Measurements from ENCODE around the gene NUP133. TPM values are rescaled to one million over a fixed set of nuclear protein-coding genes. Genes with fewer than 3 reads are reported as not detected.

Gene NUP133
- total RNA-seq, 1 donor from 2014 or later: 23.4 TPM

DNA sequence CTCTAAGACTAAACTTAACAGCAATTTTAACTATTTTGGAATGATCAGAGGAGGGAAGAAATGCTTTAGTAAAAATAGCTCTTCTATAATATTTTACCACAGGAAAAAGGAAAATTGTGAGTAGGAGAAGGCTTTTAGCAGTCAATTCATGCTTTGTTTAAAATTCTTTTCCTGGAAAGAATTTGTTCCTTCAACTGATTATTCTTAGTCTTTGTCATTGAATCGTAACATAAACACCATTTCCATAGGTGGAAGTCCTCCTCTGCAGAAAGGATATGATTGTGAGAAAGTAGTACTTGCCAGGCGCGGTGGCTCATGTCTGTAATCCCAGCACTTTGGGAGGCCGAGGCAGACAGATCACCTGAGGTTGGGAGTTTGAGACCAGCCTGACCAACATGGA lies 62.3 kb downstream of the NUP133 start:
- FAIRE-seq: no peak
- Histone ChIP-seq H3K4me3 (ENCODE audit: low read depth, low read length) (no peak overlapping the region), H3K36me3 (ENCODE audit: control insufficient read depth, insufficient read depth, low read length) (no peaks in the 10 kb centered on the region), H3K27me3 (ENCODE audit: control insufficient read depth, insufficient read depth, low read length) (no peaks in the 10 kb centered on the region)
- TF ChIP-seq, protein P1, sequence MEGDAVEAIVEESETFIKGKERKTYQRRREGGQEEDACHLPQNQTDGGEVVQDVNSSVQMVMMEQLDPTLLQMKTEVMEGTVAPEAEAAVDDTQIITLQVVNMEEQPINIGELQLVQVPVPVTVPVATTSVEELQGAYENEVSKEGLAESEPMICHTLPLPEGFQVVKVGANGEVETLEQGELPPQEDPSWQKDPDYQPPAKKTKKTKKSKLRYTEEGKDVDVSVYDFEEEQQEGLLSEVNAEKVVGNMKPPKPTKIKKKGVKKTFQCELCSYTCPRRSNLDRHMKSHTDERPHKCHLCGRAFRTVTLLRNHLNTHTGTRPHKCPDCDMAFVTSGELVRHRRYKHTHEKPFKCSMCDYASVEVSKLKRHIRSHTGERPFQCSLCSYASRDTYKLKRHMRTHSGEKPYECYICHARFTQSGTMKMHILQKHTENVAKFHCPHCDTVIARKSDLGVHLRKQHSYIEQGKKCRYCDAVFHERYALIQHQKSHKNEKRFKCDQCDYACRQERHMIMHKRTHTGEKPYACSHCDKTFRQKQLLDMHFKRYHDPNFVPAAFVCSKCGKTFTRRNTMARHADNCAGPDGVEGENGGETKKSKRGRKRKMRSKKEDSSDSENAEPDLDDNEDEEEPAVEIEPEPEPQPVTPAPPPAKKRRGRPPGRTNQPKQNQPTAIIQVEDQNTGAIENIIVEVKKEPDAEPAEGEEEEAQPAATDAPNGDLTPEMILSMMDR (IDR thresholded peaks at IDR 0.05; ENCODE audit: insufficient read depth, low read length, severe bottlenecking): no peak
- no peak for DNase-seq (ENCODE audit: low read depth)

DNA sequence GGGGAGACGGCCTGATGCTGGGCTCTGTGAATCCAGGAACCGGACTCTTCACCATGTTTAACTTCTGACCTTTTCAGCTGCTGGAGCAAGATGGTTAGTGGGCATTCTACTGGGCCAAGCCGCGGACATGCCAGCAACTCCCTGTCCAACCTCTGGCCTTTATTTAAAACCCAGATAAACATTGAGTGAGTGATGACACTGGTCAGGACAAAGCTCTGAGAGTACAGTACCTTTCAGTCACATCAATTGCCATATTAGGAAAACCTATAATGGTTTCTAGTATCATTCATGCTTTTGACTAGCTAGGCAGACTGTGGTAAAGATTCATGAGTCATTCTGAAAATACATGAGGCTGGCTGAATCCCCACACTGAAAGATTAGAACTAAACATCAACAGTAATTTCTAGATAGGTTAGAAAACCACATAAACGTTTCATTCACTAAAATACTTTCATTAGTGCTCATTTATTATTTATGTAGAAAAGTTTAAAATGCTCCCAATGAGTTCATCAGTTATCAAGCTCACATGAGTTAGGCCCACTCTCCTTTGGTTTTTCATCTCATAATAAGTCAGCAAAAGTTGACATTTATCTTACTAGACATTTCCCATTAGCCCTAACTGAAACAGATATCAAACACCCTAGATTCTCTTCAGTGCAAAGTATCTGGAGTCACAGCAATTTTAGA lies 67.1 kb downstream of the NUP133 start:
- no peak overlapping the region for H3K4me3 ChIP-seq (ENCODE audit: low read depth, low read length)
- DNase-seq (ENCODE audit: low read depth): peak; percentile 51
- no peaks in the 10 kb centered on the region for H3K27me3 ChIP-seq (ENCODE audit: control insufficient read depth, insufficient read depth, low read length)
- FAIRE-seq: no peak
- TF ChIP-seq, protein P1 (IDR thresholded peaks at IDR 0.05; ENCODE audit: insufficient read depth, low read length, severe bottlenecking): no peak
- peaks cover 2% of the 10 kb centered on the region for H3K36me3 ChIP-seq (ENCODE audit: control insufficient read depth, insufficient read depth, low read length)

DNA sequence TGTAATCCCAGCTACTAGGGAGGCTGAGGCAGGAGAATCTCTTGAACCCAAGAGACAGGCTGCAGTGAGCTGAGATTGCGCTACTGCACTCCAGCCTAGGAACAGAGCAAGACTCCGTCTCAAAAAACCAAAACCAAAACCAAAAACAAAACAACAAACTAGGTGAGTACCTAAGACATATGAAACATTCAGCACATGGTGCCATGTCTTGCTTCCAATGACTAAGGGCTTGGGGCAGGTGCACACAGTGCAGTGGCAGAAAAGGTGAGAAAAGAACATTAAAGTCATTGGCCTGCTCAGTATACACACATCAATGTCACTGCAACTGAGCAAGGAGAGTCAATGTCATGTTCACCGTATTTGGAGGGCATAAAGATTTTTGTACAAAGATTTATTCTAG lies 70.1 kb downstream of the NUP133 start:
- no peak for DNase-seq (ENCODE audit: low read depth)
- Histone ChIP-seq H3K36me3 (ENCODE audit: control insufficient read depth, insufficient read depth, low read length) (peaks cover 2% of the 10 kb centered on the region), H3K27me3 (ENCODE audit: control insufficient read depth, insufficient read depth, low read length) (peaks cover 25% of the 10 kb centered on the region), H3K4me3 (ENCODE audit: low read depth, low read length) (no peak overlapping the region)
- TF ChIP-seq, protein P1 (IDR thresholded peaks at IDR 0.05; ENCODE audit: insufficient read depth, low read length, severe bottlenecking): no peak
- no peak for FAIRE-seq

DNA sequence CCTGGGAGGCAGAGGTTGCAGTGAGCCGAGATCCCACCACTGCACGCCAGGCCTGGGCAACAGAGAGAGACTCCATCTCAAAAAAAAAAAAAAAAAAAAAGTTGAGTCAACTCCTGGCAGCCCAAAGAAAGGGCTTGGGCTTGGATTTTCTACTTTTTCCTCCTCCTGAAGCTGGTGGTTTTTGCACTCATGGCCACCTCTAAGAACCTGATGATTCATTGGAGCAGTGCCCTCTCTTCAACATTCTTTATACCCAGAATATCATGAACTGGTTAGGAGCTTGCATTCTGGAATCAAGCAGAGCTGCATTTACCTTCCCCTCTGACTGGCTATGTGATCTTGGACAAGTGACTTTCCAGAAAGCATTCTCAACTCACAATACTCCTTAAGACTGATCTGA lies 70.7 kb downstream of the NUP133 start:
- DNase-seq (ENCODE audit: low read depth) (no peak), FAIRE-seq (no peak)
- H3K4me3 ChIP-seq (ENCODE audit: low read depth, low read length): no peak overlapping the region
- TF ChIP-seq, protein P1 (IDR thresholded peaks at IDR 0.05; ENCODE audit: insufficient read depth, low read length, severe bottlenecking): no peak
- peaks cover 2% of the 10 kb centered on the region for H3K36me3 ChIP-seq (ENCODE audit: control insufficient read depth, insufficient read depth, low read length)
- H3K27me3 ChIP-seq (ENCODE audit: control insufficient read depth, insufficient read depth, low read length): peaks cover 30% of the 10 kb centered on the region

DNA sequence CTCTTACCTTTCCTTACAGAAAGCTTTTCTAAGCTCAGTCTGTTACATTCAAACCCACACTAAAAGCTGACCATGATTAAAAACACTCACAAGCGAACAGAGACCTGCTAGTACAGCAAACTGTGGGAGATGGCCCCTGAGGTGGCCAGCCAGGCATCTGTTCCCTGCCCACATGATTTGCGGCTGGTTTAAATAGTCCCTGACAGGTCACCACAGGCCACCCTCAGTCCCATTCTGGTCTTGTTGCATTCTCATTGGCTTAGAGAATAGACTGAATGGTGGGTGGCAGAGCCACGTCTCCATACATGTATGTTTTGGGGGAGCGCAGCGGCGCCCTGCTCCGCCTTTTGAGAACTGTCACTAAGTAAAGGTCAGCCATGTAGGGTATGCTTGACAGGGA lies 71.9 kb downstream of the NUP133 start:
- Histone ChIP-seq H3K36me3 (ENCODE audit: control insufficient read depth, insufficient read depth, low read length) (peaks cover 2% of the 10 kb centered on the region), H3K4me3 (ENCODE audit: low read depth, low read length) (no peak overlapping the region), H3K27me3 (ENCODE audit: control insufficient read depth, insufficient read depth, low read length) (peaks cover 40% of the 10 kb centered on the region)
- FAIRE-seq (no peak), DNase-seq (ENCODE audit: low read depth) (no peak)
- TF ChIP-seq, protein P1 (IDR thresholded peaks at IDR 0.05; ENCODE audit: insufficient read depth, low read length, severe bottlenecking): no peak

DNA sequence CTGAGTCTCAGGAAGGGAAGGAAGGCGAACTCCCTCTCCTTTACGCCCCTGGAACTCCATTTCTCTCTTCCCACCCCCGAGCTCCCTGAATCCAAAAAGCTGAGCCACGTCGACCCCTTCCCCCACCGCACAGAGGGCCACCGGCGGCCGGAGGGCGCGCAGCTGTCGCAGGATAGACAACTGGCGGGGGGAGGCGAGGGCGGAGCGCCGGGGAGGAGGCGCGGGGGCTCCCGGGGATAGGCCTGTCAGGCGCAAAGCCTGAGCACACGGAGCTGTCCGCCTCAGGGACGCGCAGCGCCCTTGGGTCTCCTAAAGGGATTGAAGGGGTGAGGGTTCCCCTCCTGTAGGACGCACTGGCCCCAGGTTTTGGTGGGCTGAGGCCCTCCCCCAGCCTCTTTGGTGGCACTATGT lies 73.5 kb downstream of the NUP133 start:
- no peak overlapping the region for H3K4me3 ChIP-seq (ENCODE audit: low read depth, low read length)
- FAIRE-seq (no peak), DNase-seq (ENCODE audit: low read depth) (no peak)
- TF ChIP-seq, protein P1 (IDR thresholded peaks at IDR 0.05; ENCODE audit: insufficient read depth, low read length, severe bottlenecking): no peak
- H3K36me3 ChIP-seq (ENCODE audit: control insufficient read depth, insufficient read depth, low read length): no peaks in the 10 kb centered on the region
- H3K27me3 ChIP-seq (ENCODE audit: control insufficient read depth, insufficient read depth, low read length): peaks cover 50% of the 10 kb centered on the region
